Measurements from ENCODE around the gene CRK. TPM values are rescaled to one million over a fixed set of nuclear protein-coding genes. Genes with fewer than 3 reads are reported as not detected.
"Not testable (repeated sequence)": the region's sequence is repeated elsewhere in the genome, so short reads cannot be mapped to it uniquely, and the experiment has no call there.

The CRK gene
- total RNA-seq, 1 donor from 2014 or later: 57.5 TPM

DNA sequence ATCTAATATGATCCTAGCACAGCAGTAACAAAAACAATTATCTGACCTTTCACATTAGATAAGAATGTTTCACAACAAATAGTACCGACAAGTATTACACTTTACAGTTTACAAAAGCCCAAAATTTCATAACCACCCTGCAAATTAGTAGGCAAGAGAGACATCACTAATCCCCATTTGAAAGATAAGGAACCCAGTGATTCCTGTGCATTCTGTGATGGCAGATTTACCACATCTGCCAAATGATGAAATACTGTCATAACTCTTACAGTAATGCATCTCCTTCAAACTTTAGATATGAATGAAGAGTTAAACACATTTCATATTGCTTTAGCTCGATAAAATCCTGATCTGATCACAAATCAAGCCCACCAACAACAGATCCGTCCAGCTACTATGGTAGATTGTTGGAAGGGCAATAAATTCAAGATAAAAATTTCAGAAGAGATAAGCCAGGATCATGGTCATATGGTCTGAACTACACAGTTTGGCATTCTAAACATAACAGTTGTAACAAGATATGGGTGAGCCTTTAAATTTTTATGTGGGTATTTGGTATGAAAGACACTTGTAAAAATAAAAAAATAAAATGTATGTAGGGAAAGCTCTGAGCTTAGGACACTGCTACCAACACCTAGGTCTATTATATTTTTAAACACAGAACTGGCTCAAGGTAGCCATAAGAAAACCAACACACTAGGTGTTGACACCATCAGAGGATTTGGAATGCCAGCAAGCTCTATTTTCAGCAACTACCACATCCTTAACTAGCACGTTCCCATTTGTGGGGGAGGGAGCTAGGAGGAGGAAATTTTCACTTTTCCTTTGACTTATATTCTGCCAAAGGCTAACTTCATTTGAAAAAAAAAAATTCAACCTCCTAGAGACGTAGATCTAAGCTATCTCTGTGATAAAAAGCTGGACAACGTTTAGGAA lies 65.3 kb downstream of the CRK start:
- TF ChIP-seq POLR2AphosphoS5 (IDR thresholded peaks at IDR 0.05; ENCODE audit: insufficient read depth in 1 of 2, low read depth in 1 of 2) (no peak), POLR2A (IDR thresholded peaks at IDR 0.05) (no peak)
- TF ChIP-seq, protein P1, sequence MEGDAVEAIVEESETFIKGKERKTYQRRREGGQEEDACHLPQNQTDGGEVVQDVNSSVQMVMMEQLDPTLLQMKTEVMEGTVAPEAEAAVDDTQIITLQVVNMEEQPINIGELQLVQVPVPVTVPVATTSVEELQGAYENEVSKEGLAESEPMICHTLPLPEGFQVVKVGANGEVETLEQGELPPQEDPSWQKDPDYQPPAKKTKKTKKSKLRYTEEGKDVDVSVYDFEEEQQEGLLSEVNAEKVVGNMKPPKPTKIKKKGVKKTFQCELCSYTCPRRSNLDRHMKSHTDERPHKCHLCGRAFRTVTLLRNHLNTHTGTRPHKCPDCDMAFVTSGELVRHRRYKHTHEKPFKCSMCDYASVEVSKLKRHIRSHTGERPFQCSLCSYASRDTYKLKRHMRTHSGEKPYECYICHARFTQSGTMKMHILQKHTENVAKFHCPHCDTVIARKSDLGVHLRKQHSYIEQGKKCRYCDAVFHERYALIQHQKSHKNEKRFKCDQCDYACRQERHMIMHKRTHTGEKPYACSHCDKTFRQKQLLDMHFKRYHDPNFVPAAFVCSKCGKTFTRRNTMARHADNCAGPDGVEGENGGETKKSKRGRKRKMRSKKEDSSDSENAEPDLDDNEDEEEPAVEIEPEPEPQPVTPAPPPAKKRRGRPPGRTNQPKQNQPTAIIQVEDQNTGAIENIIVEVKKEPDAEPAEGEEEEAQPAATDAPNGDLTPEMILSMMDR (IDR thresholded peaks at IDR 0.05): no peak
- Histone ChIP-seq H3K36me3 (no peaks in the 10 kb centered on the region), H3K4me3 (no peak overlapping the region), H3K9me3 (no peaks in the 10 kb centered on the region), H3K27me3 (no peaks in the 10 kb centered on the region), H3K27ac (peak overlapping the region; percentile 10), H3K4me1 (peaks cover 98% of the 10 kb centered on the region)
- no peak for DNase-seq (ENCODE audit: extremely low spot score in 2 of 2)
- intact Hi-C loops (cut with DNase I): no loop called here

GRCh38 chr17:1387490-1388227 lies 68.4 kb downstream of the CRK start:
- H3K36me3 ChIP-seq; H3K9me3 ChIP-seq; H3K27me3 ChIP-seq; intact Hi-C loops (cut with DNase I); H3K27ac ChIP-seq; H3K4me3 ChIP-seq; DNase-seq (ENCODE audit: extremely low spot score in 2 of 2): not testable (repeated sequence)
- H3K4me1 ChIP-seq: peaks cover 98% of the 10 kb centered on the region

GRCh38 chr17:1386675-1387190 lies 69.3 kb downstream of the CRK start:
- H3K27me3 ChIP-seq; H3K27ac ChIP-seq; DNase-seq (ENCODE audit: extremely low spot score in 2 of 2); H3K9me3 ChIP-seq; intact Hi-C loops (cut with DNase I); H3K36me3 ChIP-seq; H3K4me3 ChIP-seq: not testable (repeated sequence)
- H3K4me1 ChIP-seq: peaks cover 96% of the 10 kb centered on the region

GRCh38 chr17:1386265-1386664 lies 69.8 kb downstream of the CRK start:
- Histone ChIP-seq H3K27me3 (no peaks in the 10 kb centered on the region), H3K4me3 (no peak overlapping the region), H3K4me1 (peaks cover 95% of the 10 kb centered on the region), H3K9me3 (no peaks in the 10 kb centered on the region), H3K36me3 (no peaks in the 10 kb centered on the region), H3K27ac (no peak overlapping the region)
- no peak for TF ChIP-seq POLR2AphosphoS5 (IDR thresholded peaks at IDR 0.05; ENCODE audit: insufficient read depth in 1 of 2, low read depth in 1 of 2)
- no peak for TF ChIP-seq POLR2A (IDR thresholded peaks at IDR 0.05)
- TF ChIP-seq, protein P1 (IDR thresholded peaks at IDR 0.05): no peak
- intact Hi-C loops (cut with DNase I): no loop called here
- no peak for DNase-seq (ENCODE audit: extremely low spot score in 2 of 2)

GRCh38 chr17:1385861-1386260 lies 70.2 kb downstream of the CRK start:
- no peak overlapping the region for H3K27ac ChIP-seq
- peaks cover 95% of the 10 kb centered on the region for H3K4me1 ChIP-seq
- intact Hi-C loops (cut with DNase I): no loop called here
- H3K27me3 ChIP-seq: no peaks in the 10 kb centered on the region
- H3K4me3 ChIP-seq: no peak overlapping the region
- DNase-seq (ENCODE audit: extremely low spot score in 2 of 2): no peak
- no peaks in the 10 kb centered on the region for H3K9me3 ChIP-seq
- no peaks in the 10 kb centered on the region for H3K36me3 ChIP-seq
- no peak for TF ChIP-seq POLR2A (IDR thresholded peaks at IDR 0.05)
- TF ChIP-seq, protein P1 (IDR thresholded peaks at IDR 0.05): no peak
- no peak for TF ChIP-seq POLR2AphosphoS5 (IDR thresholded peaks at IDR 0.05; ENCODE audit: insufficient read depth in 1 of 2, low read depth in 1 of 2)
